HEK293 (cell line): ENCODE measurements around the gene CUL9.

Source experiments
- GFI1B ChIP-seq: fragments of 450-650 bp; formaldehyde crosslinking; IDR thresholded peaks from 2 replicates; pipeline ENCODE4 v1.5.1; 2016; ENCODE audit warnings: missing biosample characterization, missing genetic modification characterization
- GLI2 ChIP-seq: fragments of 450-650 bp; formaldehyde crosslinking; IDR thresholded peaks from 2 replicates; pipeline ENCODE4; 2017; ENCODE audit warnings: missing biosample characterization, missing genetic modification characterization, low read depth, borderline replicate concordance
- HOXD13 ChIP-seq: sonication (generic); formaldehyde crosslinking; IDR thresholded peaks from 2 replicates; pipeline ENCODE4 v1.8.0; 2022; ENCODE audit warnings: missing genetic modification reagents, borderline replicate concordance
- KLF10 ChIP-seq: fragments of 450-650 bp; IDR thresholded peaks from 2 replicates; pipeline ENCODE4 v1.5.1; 2018; ENCODE audit warnings: missing biosample characterization, mild to moderate bottlenecking, missing genetic modification characterization
- REPIN1 ChIP-seq: fragments of 450-650 bp; formaldehyde crosslinking; IDR thresholded peaks from 2 replicates; pipeline ENCODE4 v1.5.1; 2017; ENCODE audit warnings: missing biosample characterization, missing genetic modification characterization, low read depth
- SALL2 ChIP-seq: fragments of 450-650 bp; formaldehyde crosslinking; IDR thresholded peaks from 2 replicates; pipeline ENCODE4 v1.5.0; 2017; ENCODE audit warnings: missing biosample characterization, mild to moderate bottlenecking, missing genetic modification characterization, borderline replicate concordance
- SCRT1 ChIP-seq: fragments of 450-650 bp; formaldehyde crosslinking; IDR thresholded peaks from 2 replicates; pipeline ENCODE4 v1.5.1; 2016; ENCODE audit warnings: missing biosample characterization, missing genetic modification characterization, borderline replicate concordance
- SP2 ChIP-seq: fragments of 450-650 bp; formaldehyde crosslinking; IDR thresholded peaks from 2 replicates; pipeline ENCODE4 v1.5.1; 2016; ENCODE audit warnings: missing biosample characterization, missing genetic modification characterization
- ZBTB7A ChIP-seq: fragments of 450-650 bp; formaldehyde crosslinking; IDR thresholded peaks from 2 replicates; pipeline ENCODE4 v1.5.1; 2016; ENCODE audit warnings: low read depth, missing biosample characterization, missing genetic modification characterization
- ZFHX2 ChIP-seq: fragments of 450-650 bp; formaldehyde crosslinking; conservative IDR thresholded peaks from 2 replicates; pipeline ENCODE4 v1.5.1; 2016; ENCODE audit warnings: missing biosample characterization, missing genetic modification characterization
- ZFP3 ChIP-seq: fragments of 450-650 bp; formaldehyde crosslinking; IDR thresholded peaks from 2 replicates; pipeline ENCODE4 v1.5.1; 2016; ENCODE audit warnings: low read depth, missing biosample characterization, missing genetic modification characterization
- ZFP41 ChIP-seq: fragments of 450-650 bp; formaldehyde crosslinking; IDR thresholded peaks from 2 replicates; pipeline ENCODE4 v1.5.1; 2016; ENCODE audit warnings: missing biosample characterization, missing genetic modification characterization, borderline replicate concordance
- ZIC2 ChIP-seq: fragments of 450-650 bp; formaldehyde crosslinking; IDR thresholded peaks from 2 replicates; pipeline ENCODE4 v1.5.1; 2016; ENCODE audit warnings: missing biosample characterization, missing genetic modification characterization
- ZNF140 ChIP-seq: fragments of 450-650 bp; formaldehyde crosslinking; IDR thresholded peaks from 2 replicates; pipeline ENCODE4 v1.5.1; 2016; ENCODE audit warnings: missing biosample characterization, missing genetic modification characterization
- ZNF155 ChIP-seq: fragments of 450-650 bp; formaldehyde crosslinking; IDR thresholded peaks from 2 replicates; pipeline ENCODE4 v1.5.1; 2016; ENCODE audit warnings: missing biosample characterization, missing genetic modification characterization
- ZNF169 ChIP-seq: fragments of 450-650 bp; formaldehyde crosslinking; IDR thresholded peaks from 2 replicates; pipeline ENCODE4 v1.5.1; 2016; ENCODE audit warnings: missing biosample characterization, missing genetic modification characterization
- ZNF184 ChIP-seq: fragments of 450-650 bp; IDR thresholded peaks from 2 replicates; pipeline ENCODE4 v1.5.1; 2018; ENCODE audit warnings: missing biosample characterization, mild to moderate bottlenecking, missing genetic modification characterization
- ZNF2 ChIP-seq: fragments of 450-650 bp; formaldehyde crosslinking; IDR thresholded peaks from 2 replicates; pipeline ENCODE4 v1.5.1; 2016; ENCODE audit warnings: missing biosample characterization, missing genetic modification characterization
- ZNF202 ChIP-seq: fragments of 450-650 bp; formaldehyde crosslinking; IDR thresholded peaks from 2 replicates; pipeline ENCODE4 v1.5.1; 2016; ENCODE audit warnings: missing biosample characterization, missing genetic modification characterization, borderline replicate concordance
- ZNF302 ChIP-seq: fragments of 450-650 bp; formaldehyde crosslinking; IDR thresholded peaks from 2 replicates; pipeline ENCODE4 v1.5.1; 2016; ENCODE audit warnings: missing biosample characterization, missing genetic modification characterization, low read depth
- ZNF354C ChIP-seq: fragments of 450-650 bp; formaldehyde crosslinking; IDR thresholded peaks from 2 replicates; pipeline ENCODE4 v1.5.1; 2016; ENCODE audit warnings: missing biosample characterization, missing genetic modification characterization, low read depth, borderline replicate concordance
- ZNF473 ChIP-seq: fragments of 450-650 bp; formaldehyde crosslinking; IDR thresholded peaks from 2 replicates; pipeline ENCODE4 v1.5.1; 2017; ENCODE audit warnings: missing biosample characterization, missing genetic modification characterization
- ZNF530 ChIP-seq: fragments of 450-650 bp; formaldehyde crosslinking; IDR thresholded peaks from 2 replicates; pipeline ENCODE4 v1.5.1; 2016; ENCODE audit warnings: low read depth, missing biosample characterization, missing genetic modification characterization
- ZNF544 ChIP-seq: fragments of 450-650 bp; formaldehyde crosslinking; IDR thresholded peaks from 2 replicates; pipeline ENCODE4 v1.5.0; 2017; ENCODE audit warnings: missing biosample characterization, missing genetic modification characterization
- ZNF561 ChIP-seq: fragments of 450-650 bp; IDR thresholded peaks from 2 replicates; pipeline ENCODE4 v1.5.1; 2018; ENCODE audit warnings: missing biosample characterization, missing genetic modification characterization, borderline replicate concordance
- ZNF624 ChIP-seq: fragments of 450-650 bp; formaldehyde crosslinking; IDR thresholded peaks from 2 replicates; pipeline ENCODE4 v1.5.1; 2017; ENCODE audit warnings: missing biosample characterization, missing genetic modification characterization
- ZNF629 ChIP-seq: fragments of 450-650 bp; formaldehyde crosslinking; IDR thresholded peaks from 2 replicates; pipeline ENCODE4 v1.5.1; 2017; ENCODE audit warnings: missing biosample characterization, missing genetic modification characterization
- ZNF658 ChIP-seq: fragments of 450-650 bp; formaldehyde crosslinking; IDR thresholded peaks from 2 replicates; pipeline ENCODE4; 2016; ENCODE audit warnings: missing biosample characterization, missing genetic modification characterization
- ZNF670 ChIP-seq: fragments of 450-650 bp; formaldehyde crosslinking; IDR thresholded peaks from 2 replicates; pipeline ENCODE4 v1.5.1; 2016; ENCODE audit warnings: missing biosample characterization, missing genetic modification characterization, low read depth
- ZNF776 ChIP-seq: fragments of 450-650 bp; formaldehyde crosslinking; IDR thresholded peaks from 2 replicates; pipeline ENCODE4 v1.5.0; 2017; ENCODE audit warnings: missing biosample characterization, missing genetic modification characterization, borderline replicate concordance
- ZNF837 ChIP-seq: fragments of 450-650 bp; formaldehyde crosslinking; IDR thresholded peaks from 2 replicates; pipeline ENCODE4 v1.5.1; 2016; ENCODE audit warnings: missing biosample characterization, missing genetic modification characterization
- ZSCAN23 ChIP-seq: fragments of 450-650 bp; formaldehyde crosslinking; IDR thresholded peaks from 2 replicates; pipeline ENCODE4 v1.5.1; 2016; ENCODE audit warnings: missing biosample characterization, missing genetic modification characterization
- ZXDB ChIP-seq: fragments of 450-650 bp; formaldehyde crosslinking; IDR thresholded peaks from 2 replicates; pipeline ENCODE4 v1.5.1; 2016; ENCODE audit warnings: missing biosample characterization, missing genetic modification characterization
- TF ChIP-seq, protein P1 (sequence below): fragments of 450-650 bp; formaldehyde crosslinking; IDR thresholded peaks from 2 replicates; pipeline ENCODE4 v1.5.1; 2016; ENCODE audit warnings: missing biosample characterization, missing genetic modification characterization
- TF ChIP-seq, protein P2 (sequence below): fragments of 450-650 bp; formaldehyde crosslinking; IDR thresholded peaks from 2 replicates; pipeline ENCODE4 v1.5.1; 2017; ENCODE audit warnings: missing biosample characterization, missing genetic modification characterization
- TF ChIP-seq, protein P3 (sequence below): fragments of 450-650 bp; formaldehyde crosslinking; IDR thresholded peaks from 2 replicates; pipeline ENCODE4 v1.5.1; 2017; ENCODE audit warnings: missing biosample characterization, missing genetic modification characterization
- TF ChIP-seq, protein P4 (sequence below): fragments of 450-650 bp; formaldehyde crosslinking; IDR thresholded peaks from 2 replicates; pipeline ENCODE4 v1.5.1; 2017; ENCODE audit warnings: missing biosample characterization, missing genetic modification characterization

Gene CUL9

DNA sequence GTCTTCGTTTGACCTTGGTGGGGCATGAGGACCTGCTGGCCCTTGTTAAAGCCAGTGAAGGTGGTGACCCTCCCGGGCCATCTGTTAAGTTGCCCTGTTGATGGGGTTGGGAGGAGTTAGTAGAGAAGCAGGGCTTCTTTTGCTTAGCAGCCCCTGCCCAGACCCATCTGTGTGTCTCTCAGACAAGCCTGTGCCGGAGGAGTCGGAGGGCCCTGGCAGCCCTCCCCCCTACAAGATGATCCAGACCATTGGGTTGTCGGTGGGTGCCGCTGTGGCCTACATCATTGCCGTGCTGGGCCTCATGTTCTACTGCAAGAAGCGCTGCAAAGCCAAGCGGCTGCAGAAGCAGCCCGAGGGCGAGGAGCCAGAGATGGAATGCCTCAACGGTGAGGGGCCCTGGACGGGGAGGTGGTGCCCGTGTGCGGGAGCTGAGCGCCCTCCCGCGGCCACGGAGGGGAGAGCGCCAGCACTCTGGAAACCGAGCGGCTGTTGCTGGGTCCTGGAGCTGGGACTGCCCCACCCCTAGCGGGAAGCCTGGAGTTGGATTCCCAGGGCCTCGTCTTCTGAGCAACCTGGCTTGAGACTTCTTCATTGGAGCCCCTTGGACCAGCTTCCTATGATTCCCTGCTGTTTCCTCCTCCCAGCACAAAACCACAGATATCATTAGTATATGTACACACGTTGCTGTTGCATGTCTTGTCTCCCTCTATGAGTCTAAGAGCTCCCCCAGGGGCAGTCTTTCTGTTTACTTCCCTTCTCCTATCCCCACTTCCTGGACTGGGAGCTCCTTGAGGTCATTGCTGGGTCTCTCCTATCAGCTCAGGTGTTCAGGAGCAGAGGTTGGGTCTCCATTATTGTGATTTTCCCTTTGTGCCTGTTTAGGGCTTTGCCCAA lies 38.5 kb upstream of the CUL9 start (continued):
- TF ChIP-seq ZNF530 (tag by site-specific recombination) = no peak
- no peak for TF ChIP-seq SP2 (tag by site-specific recombination)
- no peak for TF ChIP-seq ZNF302 (tag by site-specific recombination)
- TF ChIP-seq ZSCAN23 (tag by site-specific recombination) = no peak
- no peak for TF ChIP-seq REPIN1
- no peak for TF ChIP-seq SALL2 (tag by site-specific recombination)
- TF ChIP-seq KLF10 (tag by site-specific recombination) = no peak
- TF ChIP-seq GLI2 (tag by site-specific recombination) = no peak
- TF ChIP-seq, protein P1, sequence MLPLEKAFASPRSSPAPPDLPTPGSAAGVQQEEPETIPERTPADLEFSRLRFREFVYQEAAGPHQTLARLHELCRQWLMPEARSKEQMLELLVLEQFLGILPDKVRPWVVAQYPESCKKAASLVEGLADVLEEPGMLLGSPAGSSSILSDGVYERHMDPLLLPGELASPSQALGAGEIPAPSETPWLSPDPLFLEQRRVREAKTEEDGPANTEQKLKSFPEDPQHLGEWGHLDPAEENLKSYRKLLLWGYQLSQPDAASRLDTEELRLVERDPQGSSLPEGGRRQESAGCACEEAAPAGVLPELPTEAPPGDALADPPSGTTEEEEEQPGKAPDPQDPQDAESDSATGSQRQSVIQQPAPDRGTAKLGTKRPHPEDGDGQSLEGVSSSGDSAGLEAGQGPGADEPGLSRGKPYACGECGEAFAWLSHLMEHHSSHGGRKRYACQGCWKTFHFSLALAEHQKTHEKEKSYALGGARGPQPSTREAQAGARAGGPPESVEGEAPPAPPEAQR (tag by site-specific recombination) = no peak
- no peak for TF ChIP-seq HOXD13 (CRISPR knock-in tag)
- TF ChIP-seq GFI1B = no peak
- peak; percentile 58 for TF ChIP-seq ZNF629 (tag by site-specific recombination)
- no peak for TF ChIP-seq ZNF155
- no peak for TF ChIP-seq ZNF544 (tag by site-specific recombination)
- TF ChIP-seq, protein P2, sequence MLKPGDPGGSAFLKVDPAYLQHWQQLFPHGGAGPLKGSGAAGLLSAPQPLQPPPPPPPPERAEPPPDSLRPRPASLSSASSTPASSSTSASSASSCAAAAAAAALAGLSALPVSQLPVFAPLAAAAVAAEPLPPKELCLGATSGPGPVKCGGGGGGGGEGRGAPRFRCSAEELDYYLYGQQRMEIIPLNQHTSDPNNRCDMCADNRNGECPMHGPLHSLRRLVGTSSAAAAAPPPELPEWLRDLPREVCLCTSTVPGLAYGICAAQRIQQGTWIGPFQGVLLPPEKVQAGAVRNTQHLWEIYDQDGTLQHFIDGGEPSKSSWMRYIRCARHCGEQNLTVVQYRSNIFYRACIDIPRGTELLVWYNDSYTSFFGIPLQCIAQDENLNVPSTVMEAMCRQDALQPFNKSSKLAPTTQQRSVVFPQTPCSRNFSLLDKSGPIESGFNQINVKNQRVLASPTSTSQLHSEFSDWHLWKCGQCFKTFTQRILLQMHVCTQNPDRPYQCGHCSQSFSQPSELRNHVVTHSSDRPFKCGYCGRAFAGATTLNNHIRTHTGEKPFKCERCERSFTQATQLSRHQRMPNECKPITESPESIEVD (tag by site-specific recombination) = no peak
- no peak for TF ChIP-seq ZNF624
- no peak for TF ChIP-seq SCRT1 (tag by site-specific recombination)
- TF ChIP-seq ZNF202 (tag by site-specific recombination) = no peak
- TF ChIP-seq ZFP3 = no peak
- TF ChIP-seq ZNF169 (tag by site-specific recombination) = no peak
- TF ChIP-seq ZNF561 (tag by site-specific recombination) = no peak
- no peak for TF ChIP-seq ZFP41 (tag by site-specific recombination)
- TF ChIP-seq, protein P3, sequence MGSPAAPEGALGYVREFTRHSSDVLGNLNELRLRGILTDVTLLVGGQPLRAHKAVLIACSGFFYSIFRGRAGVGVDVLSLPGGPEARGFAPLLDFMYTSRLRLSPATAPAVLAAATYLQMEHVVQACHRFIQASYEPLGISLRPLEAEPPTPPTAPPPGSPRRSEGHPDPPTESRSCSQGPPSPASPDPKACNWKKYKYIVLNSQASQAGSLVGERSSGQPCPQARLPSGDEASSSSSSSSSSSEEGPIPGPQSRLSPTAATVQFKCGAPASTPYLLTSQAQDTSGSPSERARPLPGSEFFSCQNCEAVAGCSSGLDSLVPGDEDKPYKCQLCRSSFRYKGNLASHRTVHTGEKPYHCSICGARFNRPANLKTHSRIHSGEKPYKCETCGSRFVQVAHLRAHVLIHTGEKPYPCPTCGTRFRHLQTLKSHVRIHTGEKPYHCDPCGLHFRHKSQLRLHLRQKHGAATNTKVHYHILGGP (tag by site-specific recombination) = no peak
- TF ChIP-seq ZNF837 (tag by site-specific recombination) = no peak
- peak; percentile 33; the same call in 1 of the 2 replicates for TF ChIP-seq ZIC2 (tag by site-specific recombination)
- TF ChIP-seq ZFHX2 (tag by site-specific recombination) = no peak
- peak; percentile 93 for TF ChIP-seq ZNF2
- TF ChIP-seq ZBTB7A (tag by site-specific recombination) = no peak
- no peak for TF ChIP-seq ZNF670 (tag by site-specific recombination)
- no peak for TF ChIP-seq ZNF658 (tag by site-specific recombination)
- no peak for TF ChIP-seq ZNF354C
- TF ChIP-seq ZNF776 (tag by site-specific recombination) = no peak
- no peak for TF ChIP-seq ZXDB (tag by site-specific recombination)
- TF ChIP-seq ZNF140 = no peak
- TF ChIP-seq, protein P4, sequence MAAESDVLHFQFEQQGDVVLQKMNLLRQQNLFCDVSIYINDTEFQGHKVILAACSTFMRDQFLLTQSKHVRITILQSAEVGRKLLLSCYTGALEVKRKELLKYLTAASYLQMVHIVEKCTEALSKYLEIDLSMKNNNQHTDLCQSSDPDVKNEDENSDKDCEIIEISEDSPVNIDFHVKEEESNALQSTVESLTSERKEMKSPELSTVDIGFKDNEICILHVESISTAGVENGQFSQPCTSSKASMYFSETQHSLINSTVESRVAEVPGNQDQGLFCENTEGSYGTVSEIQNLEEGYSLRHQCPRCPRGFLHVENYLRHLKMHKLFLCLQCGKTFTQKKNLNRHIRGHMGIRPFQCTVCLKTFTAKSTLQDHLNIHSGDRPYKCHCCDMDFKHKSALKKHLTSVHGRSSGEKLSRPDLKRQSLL (tag by site-specific recombination) = peak; percentile 57; the same call in 1 of the 2 replicates
- no peak for TF ChIP-seq ZNF473 (tag by site-specific recombination)
- no peak for TF ChIP-seq ZNF184 (tag by site-specific recombination)
